ENCODE results near the gene CNKSR3.

Gene CNKSR3

DNA sequence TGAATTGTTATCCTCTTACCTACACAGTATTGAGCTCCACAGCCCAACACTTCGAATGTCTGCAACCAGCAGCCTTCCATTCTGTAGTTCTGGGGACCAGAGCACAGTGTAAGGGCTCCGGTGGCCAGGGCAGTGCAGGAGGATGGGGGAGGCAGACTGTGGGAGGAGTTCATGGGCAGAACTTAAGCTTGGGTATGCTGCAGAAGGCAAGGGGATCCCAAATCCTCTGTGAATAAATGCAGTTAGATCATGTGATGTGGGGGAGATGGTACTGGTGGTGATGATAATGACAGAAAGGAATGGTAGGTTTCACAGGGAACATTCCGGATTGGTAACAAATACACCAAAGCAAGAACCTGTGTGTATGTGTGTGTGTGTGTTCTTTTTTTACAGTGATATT, 26.5 kb upstream of the CNKSR3 start:
- TF ChIP-seq, protein P1, sequence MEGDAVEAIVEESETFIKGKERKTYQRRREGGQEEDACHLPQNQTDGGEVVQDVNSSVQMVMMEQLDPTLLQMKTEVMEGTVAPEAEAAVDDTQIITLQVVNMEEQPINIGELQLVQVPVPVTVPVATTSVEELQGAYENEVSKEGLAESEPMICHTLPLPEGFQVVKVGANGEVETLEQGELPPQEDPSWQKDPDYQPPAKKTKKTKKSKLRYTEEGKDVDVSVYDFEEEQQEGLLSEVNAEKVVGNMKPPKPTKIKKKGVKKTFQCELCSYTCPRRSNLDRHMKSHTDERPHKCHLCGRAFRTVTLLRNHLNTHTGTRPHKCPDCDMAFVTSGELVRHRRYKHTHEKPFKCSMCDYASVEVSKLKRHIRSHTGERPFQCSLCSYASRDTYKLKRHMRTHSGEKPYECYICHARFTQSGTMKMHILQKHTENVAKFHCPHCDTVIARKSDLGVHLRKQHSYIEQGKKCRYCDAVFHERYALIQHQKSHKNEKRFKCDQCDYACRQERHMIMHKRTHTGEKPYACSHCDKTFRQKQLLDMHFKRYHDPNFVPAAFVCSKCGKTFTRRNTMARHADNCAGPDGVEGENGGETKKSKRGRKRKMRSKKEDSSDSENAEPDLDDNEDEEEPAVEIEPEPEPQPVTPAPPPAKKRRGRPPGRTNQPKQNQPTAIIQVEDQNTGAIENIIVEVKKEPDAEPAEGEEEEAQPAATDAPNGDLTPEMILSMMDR (conservative IDR thresholded peaks at IDR 0.05), result no peak
- TF ChIP-seq ZFX (IDR thresholded peaks at IDR 0.05), result no peak

DNA sequence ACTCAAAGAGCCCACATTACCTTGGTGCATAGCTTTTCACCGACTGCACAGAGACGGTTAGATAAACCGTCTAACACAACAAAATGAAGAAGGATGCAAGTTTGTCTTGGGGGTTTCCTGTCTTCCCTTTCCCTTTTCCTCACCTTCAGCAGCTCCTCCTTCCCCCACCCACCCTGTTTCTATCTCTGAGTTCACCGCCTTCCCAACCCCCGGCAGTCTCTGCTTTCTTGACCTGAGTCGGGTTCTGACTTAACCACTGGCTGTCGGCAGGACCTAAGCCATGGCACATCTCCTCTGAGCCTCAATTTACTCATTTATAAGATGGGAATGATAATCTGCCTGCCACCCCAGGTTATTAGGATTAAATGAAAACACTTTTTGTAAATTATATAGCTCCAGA, 25.8 kb upstream of the CNKSR3 start:
- TF ChIP-seq, protein P1 (conservative IDR thresholded peaks at IDR 0.05), result no peak
- no peak for TF ChIP-seq ZFX (IDR thresholded peaks at IDR 0.05)
- no peak overlapping the region for H3K27ac ChIP-seq

More for the DNA sequence above, 26.5 kb upstream of the CNKSR3 start:
- no peak overlapping the region for H3K27ac ChIP-seq

DNA sequence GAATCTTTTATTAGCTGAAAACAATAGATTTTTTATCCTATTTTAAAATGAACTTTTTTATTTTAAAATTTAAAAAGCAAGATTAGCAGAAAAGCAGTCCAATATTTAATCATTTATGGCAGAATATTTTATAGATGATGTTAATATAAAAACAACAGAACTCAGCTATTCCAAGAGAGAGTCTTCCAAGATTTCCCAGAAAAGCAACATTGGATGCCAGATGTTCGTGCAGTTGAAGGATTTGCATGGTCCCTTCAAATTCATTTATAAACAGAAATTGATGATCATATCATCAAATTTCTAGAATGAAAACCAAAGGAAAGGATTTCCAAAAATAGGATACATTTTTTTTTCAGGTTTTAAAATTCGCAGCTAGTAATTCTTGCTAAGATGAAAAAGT, 25.4 kb upstream of the CNKSR3 start:
- TF ChIP-seq, protein P1 (conservative IDR thresholded peaks at IDR 0.05), result no peak
- TF ChIP-seq ZFX (IDR thresholded peaks at IDR 0.05), result no peak
- H3K27ac ChIP-seq, result no peak overlapping the region

DNA sequence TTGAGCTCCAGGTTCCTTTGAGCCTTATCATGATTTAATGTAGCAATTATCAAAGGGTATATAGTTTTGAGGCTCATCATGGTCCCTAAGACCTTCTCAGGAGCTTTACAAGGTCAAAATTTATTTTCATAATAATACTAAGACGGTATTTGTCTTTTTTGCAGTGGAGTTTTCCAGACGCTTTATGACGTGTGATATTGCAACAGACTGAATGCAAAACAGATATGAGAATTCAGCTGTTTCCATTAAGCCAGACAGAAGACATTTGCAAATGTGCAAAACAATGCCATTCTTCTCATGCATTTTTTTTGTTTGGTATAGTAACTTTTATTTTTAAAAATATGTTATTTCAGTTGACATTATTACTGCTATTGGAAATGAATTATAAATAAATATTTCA, 24.7 kb upstream of the CNKSR3 start:
- H3K27ac ChIP-seq, result no peak overlapping the region
- TF ChIP-seq ZFX (IDR thresholded peaks at IDR 0.05), result no peak
- TF ChIP-seq, protein P1 (conservative IDR thresholded peaks at IDR 0.05), result no peak

DNA sequence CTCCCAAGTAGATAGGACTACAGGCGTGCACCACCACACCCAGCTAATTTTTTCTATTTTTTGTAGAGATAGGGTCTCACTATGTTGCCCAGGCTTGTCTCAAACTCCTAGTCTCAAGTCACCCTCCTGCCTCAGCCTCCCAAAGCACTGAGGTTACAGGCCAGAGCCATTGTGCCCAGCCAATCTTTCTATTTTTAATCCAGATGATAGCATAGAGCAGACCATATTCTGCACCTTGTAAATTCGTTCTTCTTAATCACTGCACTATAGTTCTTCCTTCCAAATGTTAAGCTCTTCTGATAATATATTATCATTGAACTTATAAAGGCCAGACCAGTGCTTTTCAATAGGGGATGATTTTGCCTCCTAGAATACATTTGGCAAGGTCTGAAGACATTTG, 24.0 kb upstream of the CNKSR3 start:
- TF ChIP-seq, protein P1 (conservative IDR thresholded peaks at IDR 0.05), result no peak
- no peak for TF ChIP-seq ZFX (IDR thresholded peaks at IDR 0.05)
- H3K27ac ChIP-seq, result no peak overlapping the region

DNA sequence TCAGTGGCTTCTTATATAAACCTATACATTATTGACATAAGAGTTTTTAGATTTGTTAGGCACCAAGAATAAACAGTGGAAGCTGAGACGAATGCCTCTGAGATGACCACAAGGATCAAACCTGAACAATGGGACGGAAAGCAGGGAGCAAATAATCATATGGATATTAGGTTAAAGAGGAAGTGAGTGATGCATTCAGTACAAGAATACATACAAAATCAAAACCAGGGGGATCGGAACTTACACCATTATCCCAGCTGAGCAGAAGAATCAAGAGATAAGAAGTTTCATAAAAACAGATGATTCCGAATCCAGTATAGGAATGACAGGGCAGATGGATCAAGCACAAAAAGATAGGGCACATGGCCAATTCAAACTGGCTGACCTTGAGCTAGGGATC, 21.9 kb upstream of the CNKSR3 start:
- TF ChIP-seq ZFX (IDR thresholded peaks at IDR 0.05), result no peak
- TF ChIP-seq, protein P1 (conservative IDR thresholded peaks at IDR 0.05), result no peak
- H3K27ac ChIP-seq, result no peak overlapping the region

DNA sequence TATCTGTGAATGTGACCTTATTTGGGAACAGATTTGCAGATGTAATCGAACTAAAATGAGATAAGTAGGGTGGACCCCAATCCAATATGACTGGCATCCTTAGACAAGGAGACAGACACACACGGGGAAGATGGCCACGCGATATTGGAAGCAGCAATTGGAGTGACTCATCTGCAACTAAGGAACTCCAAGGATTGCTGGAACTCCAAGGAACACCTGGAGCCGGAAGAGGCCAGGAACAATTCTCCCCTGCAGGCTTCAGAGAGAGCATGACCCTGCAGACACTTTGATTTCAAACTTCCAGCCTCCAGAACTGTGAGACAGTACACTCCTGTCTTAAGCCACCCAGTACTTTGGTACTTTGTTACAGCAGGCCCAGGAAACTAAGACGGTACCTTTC, 19.5 kb upstream of the CNKSR3 start:
- no peak overlapping the region for H3K27ac ChIP-seq
- no peak for TF ChIP-seq ZFX (IDR thresholded peaks at IDR 0.05)
- TF ChIP-seq, protein P1 (conservative IDR thresholded peaks at IDR 0.05), result no peak

Data from C4-2B (cell line).